HG03039 (cell line): ENCODE measurements around the gene ZNF808.
A peak's percentile ranks its signal among the peaks of the same experiment; 100 is the strongest.
"Not testable (repeated sequence)": the region's sequence is repeated elsewhere in the genome, so short reads cannot be mapped to it uniquely, and the experiment has no call there.

Experiments used
- ATAC-seq: cut with Tn5 transposase; IDR thresholded peaks from one replicate; pipeline ENCODE4 v1.9.1; 2021; ENCODE audit warnings: mild to moderate bottlenecking, moderate library complexity; ENCODE audit not compliant: unreplicated experiment

Gene ZNF808

DNA sequence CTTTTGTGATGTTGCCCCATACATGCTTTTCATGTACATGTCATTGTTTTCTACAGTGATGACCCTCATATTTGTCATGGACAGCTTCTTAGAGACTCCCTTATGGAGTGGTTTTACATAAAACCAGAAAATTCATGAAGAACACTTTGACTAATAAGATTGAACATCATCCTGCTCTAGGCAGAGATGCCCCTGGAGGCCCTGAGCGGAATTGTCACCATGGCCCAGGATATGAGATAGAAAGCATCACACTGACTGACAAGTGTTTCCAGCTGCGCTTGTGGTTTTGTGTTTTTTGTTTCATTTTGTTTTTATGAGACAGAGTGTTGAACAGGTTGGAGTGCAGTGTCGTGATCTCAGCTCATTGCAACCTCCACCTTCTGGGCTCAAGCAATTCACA, 64.8 kb downstream of the ZNF808 start:
- no peak for ATAC-seq

DNA sequence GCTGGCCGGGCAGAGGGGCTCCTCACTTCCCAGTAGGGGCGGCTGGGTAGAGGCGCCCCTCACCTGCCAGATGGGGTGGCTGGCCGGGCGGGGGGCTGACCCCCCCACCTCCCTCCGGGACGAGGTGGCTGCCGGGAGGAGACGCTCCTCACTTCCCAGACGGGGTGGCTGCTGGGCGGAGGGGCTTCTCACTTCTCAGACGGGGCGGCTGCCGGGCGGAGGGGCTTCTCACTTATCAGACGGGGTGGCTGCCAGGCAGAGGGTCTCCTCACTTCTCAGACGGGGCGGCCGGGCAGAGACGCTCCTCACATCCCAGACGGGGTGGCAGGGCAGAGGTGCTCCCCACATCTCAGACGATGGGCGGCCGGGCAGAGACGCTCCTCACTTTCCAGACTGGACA, 66.0 kb downstream of the ZNF808 start:
- ATAC-seq = not testable (repeated sequence)

DNA sequence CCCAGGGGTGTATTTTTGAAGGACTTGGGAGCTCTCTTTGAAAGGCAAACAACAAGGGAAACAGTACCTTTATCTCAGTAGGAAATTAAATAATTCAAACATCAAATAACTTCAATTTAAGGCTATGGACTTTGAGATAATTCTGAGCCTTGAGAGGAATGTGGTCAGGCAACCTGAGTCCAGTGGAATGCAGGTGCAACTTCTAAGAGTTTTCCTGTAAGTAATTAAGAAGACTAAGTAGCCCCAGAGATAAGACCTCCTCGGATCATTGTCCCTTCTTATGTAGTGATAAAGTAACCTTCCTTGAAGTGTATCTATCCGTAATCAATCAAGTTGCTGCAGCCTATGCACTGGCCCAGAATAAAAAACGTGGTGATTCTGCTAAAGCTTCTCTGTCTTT, 71.8 kb downstream of the ZNF808 start:
- no peak for ATAC-seq

DNA sequence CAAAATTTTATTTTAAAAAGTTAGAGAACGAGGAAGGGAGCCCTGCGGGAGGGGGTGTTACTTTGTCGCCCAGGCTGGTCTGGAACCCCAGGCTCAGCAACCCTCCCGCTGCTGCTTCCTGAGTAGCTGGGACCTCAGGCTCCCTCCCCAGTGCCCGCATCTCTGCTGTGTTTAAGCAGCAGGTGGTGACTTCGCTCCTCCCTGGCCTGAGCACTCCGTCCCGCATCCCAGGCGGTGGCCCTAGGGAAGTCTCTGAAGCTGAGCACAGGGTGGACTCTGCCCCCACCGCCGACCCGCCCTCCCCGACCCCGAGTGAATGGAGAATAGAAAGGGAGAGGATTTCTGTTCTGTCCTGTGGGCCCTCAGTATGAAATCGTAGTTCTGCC, 73.2 kb downstream of the ZNF808 start:
- no peak for ATAC-seq

DNA sequence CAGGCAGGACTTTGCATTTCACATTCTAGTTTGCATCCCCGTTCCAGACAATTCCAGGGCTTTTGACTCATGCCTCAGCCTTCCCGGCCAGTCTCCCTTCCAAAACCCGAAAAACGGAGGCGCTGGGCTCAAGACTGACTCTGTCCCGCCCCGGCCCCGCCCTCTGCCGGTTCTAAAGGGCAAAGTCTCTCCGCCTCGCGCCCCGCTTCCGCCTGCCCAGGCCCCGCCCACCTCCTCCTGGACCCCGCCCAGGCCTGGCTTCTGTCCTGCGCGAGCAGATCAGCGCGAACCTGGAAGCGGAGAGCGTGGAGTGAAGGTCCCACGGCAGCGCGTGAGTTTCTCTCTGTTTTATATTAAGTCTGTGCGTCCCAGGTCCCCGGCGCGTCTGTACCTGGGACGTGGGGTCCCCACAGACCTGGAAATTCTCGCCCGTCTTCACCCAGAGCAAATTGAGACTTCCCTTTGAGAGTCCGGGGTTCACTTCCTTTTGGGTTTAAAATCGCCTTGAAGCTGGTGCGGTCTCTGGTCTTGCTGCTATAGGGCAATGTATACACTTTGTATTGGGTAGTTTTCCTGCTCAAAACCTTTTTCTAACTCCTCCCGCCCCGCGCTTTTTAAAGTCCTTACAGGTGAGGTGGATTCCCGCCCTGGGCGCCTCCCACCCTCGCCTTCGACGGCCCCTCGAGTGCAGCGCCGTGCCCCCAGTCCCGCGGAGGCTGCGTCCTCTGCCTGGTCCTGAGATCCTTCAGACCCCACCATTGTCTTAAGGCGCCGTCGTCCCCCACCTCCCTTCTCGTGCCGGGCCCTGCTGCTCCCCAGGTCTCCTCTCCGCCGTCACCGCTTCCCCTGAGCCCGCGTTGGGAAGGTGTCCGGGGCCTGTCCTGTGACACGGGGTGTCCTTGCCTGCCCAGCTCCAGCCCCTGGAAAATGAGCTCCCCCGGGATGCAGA, 73.8 kb downstream of the ZNF808 start:
- peak; percentile 88 for ATAC-seq

DNA sequence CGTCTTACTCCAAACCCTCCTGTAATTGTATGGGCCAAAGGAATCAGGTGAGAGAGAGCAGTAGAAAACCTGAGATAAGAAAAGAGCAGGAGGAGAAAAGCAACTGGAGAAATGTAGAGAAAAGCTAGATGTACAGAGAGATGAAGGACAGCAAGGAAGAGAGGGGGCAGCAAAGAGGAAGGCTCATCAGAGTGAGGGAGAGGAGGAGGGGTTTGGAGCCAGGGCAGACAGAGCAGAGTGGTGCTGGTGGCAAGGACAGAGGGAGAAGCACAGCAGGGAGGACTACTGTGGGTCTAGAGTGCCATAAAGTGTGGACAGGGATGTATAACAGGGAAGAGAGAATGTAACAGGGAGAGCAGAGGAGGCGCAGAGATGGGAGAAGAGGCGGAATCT, 74.5 kb downstream of the ZNF808 start:
- ATAC-seq = not testable (repeated sequence)

DNA sequence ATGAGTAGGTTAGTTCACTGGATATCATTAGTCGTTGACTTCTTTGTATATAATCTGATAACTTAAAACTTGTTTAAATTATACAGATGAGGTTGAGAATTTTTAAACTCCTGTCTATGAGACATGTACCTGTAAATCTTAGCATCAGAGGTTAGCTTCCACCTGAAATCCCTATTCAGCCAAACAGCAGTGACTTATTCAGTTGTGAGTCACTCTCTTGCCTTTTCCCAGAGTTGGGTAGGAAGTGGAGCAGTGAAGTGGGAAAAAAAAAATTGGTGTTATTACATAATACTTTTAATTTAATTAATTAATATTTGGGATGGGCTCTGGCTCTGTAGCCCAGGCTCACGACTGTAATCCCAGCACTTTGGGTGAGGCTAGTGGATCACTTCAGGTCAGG, 75.5 kb downstream of the ZNF808 start:
- ATAC-seq = no peak

DNA sequence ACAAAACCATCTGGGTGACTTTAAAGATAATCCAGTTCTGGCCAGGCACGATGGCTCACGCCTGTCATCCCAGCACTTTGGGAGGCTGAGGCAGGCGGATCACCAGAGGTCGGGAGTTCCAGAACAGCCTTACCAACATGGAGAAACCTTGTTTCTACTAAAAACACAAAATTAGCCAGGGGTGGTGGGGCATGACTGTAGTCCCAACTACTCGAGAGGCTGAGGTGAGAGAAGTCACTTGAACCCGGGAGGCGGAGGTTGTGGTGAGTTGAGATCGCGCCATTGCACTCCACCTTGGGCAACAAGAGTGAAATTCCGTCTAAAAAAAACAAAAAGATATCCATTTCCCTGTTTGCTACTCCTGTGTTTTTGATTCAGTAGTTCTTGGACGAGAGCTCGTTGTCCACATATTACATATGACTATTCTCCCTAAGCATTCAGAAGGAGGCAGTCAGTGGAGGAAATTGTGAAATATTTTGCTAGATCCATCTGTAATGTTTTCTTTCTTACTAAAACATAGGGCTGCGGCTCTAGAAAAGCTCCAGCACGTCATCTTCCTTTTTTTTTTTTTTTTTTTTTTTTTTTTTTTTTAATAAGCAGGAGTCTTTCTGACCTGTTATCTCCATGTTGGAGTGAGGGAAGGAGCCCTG, 76.2 kb downstream of the ZNF808 start:
- ATAC-seq = no peak
